SK-N-SH (cell line): ENCODE data around the gene IFT74.

Experiments used
- CTCF ChIP-seq: fragments of 200-600 bp; sonication (generic); IDR thresholded peaks from 2 replicates; pipeline ENCODE4 v1.6.1; 2017; ENCODE audit warnings: antibody characterized with exemption, mild to moderate bottlenecking, moderate library complexity
- FOXJ3 ChIP-seq: sonication (generic); formaldehyde crosslinking; IDR thresholded peaks from 2 replicates; pipeline ENCODE4 v1.5.1; 2020; ENCODE audit warnings: mild to moderate bottlenecking, missing genetic modification reagents
- JUND ChIP-seq: IDR thresholded peaks from 2 replicates; pipeline ENCODE4 v1.4.0; 2012
- MXI1 ChIP-seq: IDR thresholded peaks from 2 replicates; pipeline ENCODE4 v1.6.1; 2012; ENCODE audit warnings: mild to moderate bottlenecking, low read depth, low read length, improper control_type of control experiment

DNA sequence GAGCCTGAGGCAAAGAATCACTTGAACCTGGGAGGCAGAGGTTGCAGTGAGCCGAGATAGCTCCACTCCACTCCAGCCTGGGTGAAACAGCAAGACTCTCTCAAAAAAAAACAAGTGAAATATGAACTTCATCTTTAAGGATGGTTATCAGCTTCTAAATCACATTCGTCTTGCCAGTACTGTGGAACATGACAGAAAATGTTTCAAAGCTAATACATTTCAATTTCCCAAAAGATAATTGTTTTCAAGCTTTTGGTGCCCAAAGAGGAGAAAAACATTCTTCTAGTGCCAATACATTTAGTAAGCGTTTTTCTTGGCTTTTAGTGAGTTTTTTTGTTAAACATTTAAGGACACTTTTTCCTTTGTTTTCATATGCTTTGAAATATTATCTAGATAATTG lies 4.4 kb upstream of the IFT74 start:
- no peak for TF ChIP-seq CTCF
- TF ChIP-seq MXI1 = no peak
- no peak for TF ChIP-seq FOXJ3 (CRISPR knock-in tag)
- peak; percentile 6; the same call in 1 of the 2 replicates for TF ChIP-seq JUND
